Activated T-helper 1 cell treated with anti-CD3 and anti-CD28 coated beads, Interleukin-12 subunit alpha, Interleukin-12 subunit beta, Interleukin-2, Interleukin-4 antibody, amounts not matched to agents 30 ng/mL and 10 ng/mL and 1 ng/mL, durations not matched to agents 14 hours and 24 hours and 36 hours (primary cell): ENCODE data around the gene MERTK. TPM values are rescaled to one million over a fixed set of nuclear protein-coding genes. Genes with fewer than 3 reads are reported as not detected.
"Not testable (repeated sequence)": the region's sequence is repeated elsewhere in the genome, so short reads cannot be mapped to it uniquely, and the experiment has no call there.

Experiments
- DNase-seq: peaks from one replicate; pipeline ENCODE4 v3.0.0; 2021; ENCODE audit warnings: low spot score
- H3K27ac Mint-ChIP-seq: one replicate; pipeline ENCODE4 v1.8.0; 2021; ENCODE audit warnings: mild to moderate bottlenecking, mixed read lengths
- H3K27me3 Mint-ChIP-seq: one replicate; pipeline ENCODE4 v1.8.0; 2022; ENCODE audit warnings: mild to moderate bottlenecking, moderate library complexity, mixed read lengths; ENCODE audit not compliant: insufficient read depth
- H3K36me3 Mint-ChIP-seq: one replicate; pipeline ENCODE4 v1.8.0; 2021; ENCODE audit warnings: low read depth, mixed read lengths
- H3K4me1 Mint-ChIP-seq: one replicate; pipeline ENCODE4 v1.8.0; 2021; ENCODE audit warnings: low read depth, mixed read lengths
- H3K4me3 Mint-ChIP-seq: one replicate; pipeline ENCODE4 v1.8.0; 2021; ENCODE audit warnings: mild to moderate bottlenecking, moderate library complexity, mixed read lengths
- H3K9me3 Mint-ChIP-seq: one replicate; pipeline ENCODE4 v1.8.0; 2021; ENCODE audit warnings: mixed read lengths
- intact Hi-C: fragments of 100-400 bp; cut with micrococcal nuclease; formaldehyde crosslinking; loops from one replicate; pipeline ENCODE4 v1.15.1; 2024
- total RNA-seq: library from RNA; stranded (reverse); gene quantifications from 2 replicates; pipeline ENCODE4 v1.2.3, GENCODE V29; 2022

Gene MERTK
- total RNA-seq, 1 donor from 2014 or later: 1.3 TPM

GRCh38 chr2:111900859-111901258 lies 2.5 kb downstream of the MERTK start:
- Mint-ChIP-seq H3K27me3 (peaks cover 35% of the 10 kb centered on the region), H3K9me3 (no peaks in the 10 kb centered on the region), H3K4me3 (no peak overlapping the region), H3K36me3 (no peaks in the 10 kb centered on the region), H3K4me1 (peaks cover 18% of the 10 kb centered on the region), H3K27ac (no peak overlapping the region)
- intact Hi-C loops: no loop called here
- DNase-seq: no peak

DNA sequence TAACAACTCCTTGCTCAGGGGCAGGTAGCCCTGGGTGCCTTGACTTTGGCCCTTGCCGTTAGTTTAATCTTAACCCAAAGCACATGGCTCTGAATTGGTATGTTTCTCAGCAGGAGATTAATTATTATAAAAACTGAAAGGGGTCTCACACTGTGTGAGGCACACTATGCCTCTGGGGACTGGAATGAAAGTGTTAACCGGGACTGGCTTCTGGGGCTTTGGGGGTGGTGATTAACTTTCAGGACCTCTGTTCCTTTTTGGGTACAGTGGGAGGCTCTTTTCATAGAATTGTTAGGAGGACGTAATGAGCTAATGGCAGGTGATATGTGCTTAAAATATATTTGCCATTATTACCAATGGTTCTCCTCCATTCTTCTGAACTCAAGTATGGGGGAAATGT lies 5.1 kb downstream of the MERTK start:
- no peak for DNase-seq
- intact Hi-C loops: no loop called here
- Mint-ChIP-seq H3K4me3 (no peak overlapping the region), H3K27ac (no peak overlapping the region), H3K36me3 (no peaks in the 10 kb centered on the region), H3K9me3 (no peaks in the 10 kb centered on the region), H3K27me3 (peaks cover 28% of the 10 kb centered on the region), H3K4me1 (peaks cover 13% of the 10 kb centered on the region)

- H3K4me3 Mint-ChIP-seq: no peak overlapping the region
- H3K4me1 Mint-ChIP-seq: peaks cover 13% of the 10 kb centered on the region
- intact Hi-C loops: no loop called here
- no peaks in the 10 kb centered on the region for H3K9me3 Mint-ChIP-seq
- no peaks in the 10 kb centered on the region for H3K36me3 Mint-ChIP-seq
- DNase-seq: no peak
- H3K27ac Mint-ChIP-seq: no peak overlapping the region
- H3K27me3 Mint-ChIP-seq: peaks cover 28% of the 10 kb centered on the region
Observed at GRCh38 chr2:111903930-111904439, 5.6 kb downstream of the MERTK start.

DNA sequence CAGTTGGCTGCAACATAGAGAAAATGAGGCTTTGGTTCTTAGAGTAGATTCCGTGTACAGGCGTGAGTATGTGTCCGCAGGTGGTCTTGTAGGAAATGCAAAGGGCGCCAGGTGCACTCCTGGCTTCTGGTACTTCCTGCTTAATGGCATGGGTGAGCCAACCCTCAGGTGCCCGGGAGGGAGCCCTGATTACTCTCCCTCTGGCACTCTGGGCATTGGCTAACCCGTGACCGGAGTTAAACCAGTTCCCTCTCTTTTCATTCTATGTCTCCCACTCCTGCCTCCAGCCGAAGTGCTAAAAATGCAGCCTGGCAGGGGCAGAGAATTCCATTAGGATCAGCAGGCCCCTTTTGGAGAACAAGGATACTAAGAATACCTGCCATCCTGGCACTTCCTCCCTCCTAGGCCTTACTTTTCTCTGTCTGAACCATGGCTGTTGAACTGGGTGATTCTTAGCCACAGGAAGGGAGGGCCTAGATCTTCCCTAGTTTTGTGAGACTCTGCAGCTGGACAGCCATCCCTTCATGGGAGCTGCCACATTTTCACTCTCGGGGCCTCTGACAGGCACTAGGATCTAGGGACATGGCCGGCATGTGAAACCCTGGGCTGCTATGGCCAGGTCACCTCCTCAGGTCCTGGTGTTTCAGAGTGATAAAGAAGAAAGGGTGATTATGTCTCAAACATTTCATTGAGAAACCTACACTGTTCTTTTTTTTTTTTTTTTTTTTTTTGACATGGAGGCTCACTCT lies 6.5 kb downstream of the MERTK start:
- Mint-ChIP-seq H3K36me3 (no peaks in the 10 kb centered on the region), H3K4me1 (peaks cover 13% of the 10 kb centered on the region), H3K27me3 (peaks cover 21% of the 10 kb centered on the region), H3K9me3 (no peaks in the 10 kb centered on the region), H3K4me3 (no peak overlapping the region), H3K27ac (no peak overlapping the region)
- intact Hi-C loops: no loop called here
- DNase-seq: no peak

DNA sequence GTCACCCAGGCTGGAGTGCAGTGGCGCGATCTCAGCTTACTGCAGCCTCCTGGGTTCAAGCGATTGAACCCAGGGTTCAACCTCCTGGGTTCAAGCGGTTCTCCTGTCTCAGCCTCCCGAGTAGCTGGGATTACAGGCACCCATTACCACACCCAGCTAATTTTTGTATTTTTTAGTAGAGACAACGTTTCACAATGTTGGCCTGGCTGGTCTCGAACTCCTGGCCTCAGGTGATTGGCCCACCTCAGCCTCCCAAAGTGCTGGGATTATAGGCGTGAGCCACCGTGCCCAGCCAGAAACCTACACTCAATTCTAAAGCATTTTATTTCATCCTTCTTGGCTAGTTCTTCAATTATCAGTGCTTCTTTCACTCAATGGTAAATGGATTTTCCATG lies 7.1 kb downstream of the MERTK start:
- H3K4me3 Mint-ChIP-seq, H3K27ac Mint-ChIP-seq, DNase-seq, H3K36me3 Mint-ChIP-seq, H3K9me3 Mint-ChIP-seq, intact Hi-C loops: not testable (repeated sequence)
- Mint-ChIP-seq H3K4me1 (peaks cover 13% of the 10 kb centered on the region), H3K27me3 (peaks cover 16% of the 10 kb centered on the region)

GRCh38 chr2:111905990-111906735 lies 7.8 kb downstream of the MERTK start:
- no peak overlapping the region for H3K27ac Mint-ChIP-seq
- intact Hi-C loops: no loop called here
- no peak for DNase-seq

GRCh38 chr2:111908578-111908977 lies 10.2 kb downstream of the MERTK start:
- Mint-ChIP-seq H3K27me3 (no peaks in the 10 kb centered on the region), H3K4me1 (peaks cover 13% of the 10 kb centered on the region), H3K36me3 (no peaks in the 10 kb centered on the region), H3K4me3 (no peak overlapping the region), H3K9me3 (no peaks in the 10 kb centered on the region), H3K27ac (no peak overlapping the region)
- intact Hi-C loops: no loop called here
- no peak for DNase-seq

More at GRCh38 chr2:111905990-111906735, 7.8 kb downstream of the MERTK start:
- Mint-ChIP-seq H3K4me3 (no peak overlapping the region), H3K27me3 (peaks cover 10% of the 10 kb centered on the region), H3K4me1 (peaks cover 13% of the 10 kb centered on the region), H3K9me3 (no peaks in the 10 kb centered on the region), H3K36me3 (no peaks in the 10 kb centered on the region)

- no peaks in the 10 kb centered on the region for H3K27me3 Mint-ChIP-seq
- intact Hi-C loops: no loop called here
- no peaks in the 10 kb centered on the region for H3K36me3 Mint-ChIP-seq
Observed at GRCh38 chr2:111909079-111909478, 10.7 kb downstream of the MERTK start.

DNA sequence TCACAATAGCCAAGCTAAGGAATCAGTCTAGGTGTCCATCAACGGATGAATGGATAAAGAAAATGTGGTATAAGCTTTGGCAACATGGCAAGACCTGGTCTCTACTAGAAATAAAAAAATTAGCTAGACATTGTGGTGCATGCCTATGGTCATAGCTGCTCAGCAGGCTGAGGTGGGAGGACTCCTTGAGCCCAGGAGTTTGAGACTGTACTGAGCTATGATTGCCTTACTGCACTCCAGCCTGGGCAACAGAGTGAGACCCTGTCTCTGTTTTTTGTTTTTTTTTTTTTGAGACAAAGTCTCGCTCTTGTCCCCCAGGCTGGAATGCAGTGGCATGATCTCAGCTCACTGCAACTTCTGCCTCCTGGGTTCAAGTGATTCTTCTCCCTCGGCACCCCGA lies 11.6 kb downstream of the MERTK start:
- H3K4me3 Mint-ChIP-seq, DNase-seq, H3K27me3 Mint-ChIP-seq, H3K27ac Mint-ChIP-seq, H3K9me3 Mint-ChIP-seq, H3K36me3 Mint-ChIP-seq, intact Hi-C loops: not testable (repeated sequence)
- peaks cover 13% of the 10 kb centered on the region for H3K4me1 Mint-ChIP-seq

More at GRCh38 chr2:111909079-111909478, 10.7 kb downstream of the MERTK start:
- no peak for DNase-seq
- Mint-ChIP-seq H3K27ac (no peak overlapping the region), H3K4me3 (no peak overlapping the region), H3K9me3 (no peaks in the 10 kb centered on the region), H3K4me1 (peaks cover 13% of the 10 kb centered on the region)

DNA sequence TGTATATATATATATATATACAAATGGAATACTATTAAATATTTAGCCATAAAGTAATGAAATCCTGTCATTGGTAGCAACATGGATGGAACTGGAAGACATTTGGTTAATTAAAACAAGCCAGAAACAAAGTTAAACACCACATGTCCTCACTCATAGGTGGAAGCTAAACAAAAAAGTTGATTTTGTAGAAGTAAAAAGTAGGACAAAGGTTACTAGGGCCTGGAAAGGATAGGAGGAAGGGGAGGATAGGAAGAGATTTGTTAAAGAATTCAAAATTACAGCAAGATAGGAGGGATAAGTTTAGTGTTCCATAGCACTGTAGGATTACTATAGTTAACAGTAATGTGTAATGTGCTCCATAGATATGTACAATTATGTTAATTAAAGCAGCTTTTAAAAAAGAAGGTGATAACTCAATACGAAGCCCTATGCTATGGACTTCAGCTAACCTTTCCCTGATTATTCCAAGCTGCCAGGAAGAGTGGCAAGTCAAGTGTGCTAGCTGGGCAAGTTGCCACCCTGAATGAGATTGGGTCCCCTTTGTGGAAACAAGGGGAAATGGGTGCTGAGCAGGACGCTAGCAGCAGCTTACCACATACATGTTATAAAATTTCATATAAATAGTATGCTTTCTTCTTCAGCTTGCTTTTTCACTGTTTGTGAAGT lies 12.3 kb downstream of the MERTK start:
- H3K27ac Mint-ChIP-seq: no peak overlapping the region
- H3K9me3 Mint-ChIP-seq: no peaks in the 10 kb centered on the region
- intact Hi-C loops: no loop called here
- peaks cover 11% of the 10 kb centered on the region for H3K4me1 Mint-ChIP-seq
- H3K4me3 Mint-ChIP-seq: no peak overlapping the region
- no peak for DNase-seq
- no peaks in the 10 kb centered on the region for H3K36me3 Mint-ChIP-seq
- peaks cover 3% of the 10 kb centered on the region for H3K27me3 Mint-ChIP-seq

DNA sequence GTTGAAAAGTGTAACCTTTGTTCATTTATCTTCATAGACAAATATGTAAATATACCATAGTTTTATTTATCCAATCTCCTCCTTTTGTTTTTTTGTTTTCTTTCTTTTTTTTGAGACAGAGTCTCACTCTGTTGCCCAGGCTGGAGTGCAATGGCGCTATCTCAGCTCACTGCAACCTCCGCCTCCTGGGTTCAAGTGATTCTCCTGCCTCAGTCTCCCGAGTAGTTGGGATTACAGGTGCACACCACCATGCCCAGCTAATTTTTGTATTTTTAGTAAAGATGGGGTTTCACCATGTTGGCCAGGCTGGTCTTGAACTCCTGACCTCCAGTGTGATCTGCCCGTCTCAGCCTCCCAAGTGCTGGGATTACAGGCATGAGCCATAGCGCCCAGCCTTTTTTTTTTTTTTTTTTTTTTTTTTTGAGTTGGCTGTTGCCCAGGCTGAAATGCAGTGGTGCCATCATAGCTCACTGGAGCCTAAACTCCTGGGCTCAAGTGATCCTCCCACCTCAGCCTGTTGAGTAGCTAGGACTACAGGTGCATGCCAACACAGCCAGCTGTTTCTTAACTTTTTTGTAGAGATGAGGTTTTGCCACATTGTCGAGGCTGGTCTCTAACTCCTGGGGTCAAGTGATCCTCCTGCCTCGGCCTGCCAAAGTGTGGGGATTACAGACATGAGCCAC lies 13.0 kb downstream of the MERTK start:
- H3K9me3 Mint-ChIP-seq, H3K36me3 Mint-ChIP-seq, H3K27me3 Mint-ChIP-seq, H3K4me1 Mint-ChIP-seq, H3K4me3 Mint-ChIP-seq, H3K27ac Mint-ChIP-seq, DNase-seq, intact Hi-C loops: not testable (repeated sequence)

- intact Hi-C loops: no loop called here
- H3K36me3 Mint-ChIP-seq: no peaks in the 10 kb centered on the region
- H3K27me3 Mint-ChIP-seq: peaks cover 5% of the 10 kb centered on the region
- H3K9me3 Mint-ChIP-seq: no peaks in the 10 kb centered on the region
- no peak for DNase-seq
- H3K4me1 Mint-ChIP-seq: no peaks in the 10 kb centered on the region
- H3K27ac Mint-ChIP-seq: no peak overlapping the region
- H3K4me3 Mint-ChIP-seq: no peak overlapping the region
Observed at GRCh38 chr2:111912547-111912946, 14.1 kb downstream of the MERTK start.
